ENCODE results near the gene IL34. TPM values are rescaled to one million over a fixed set of nuclear protein-coding genes. Genes with fewer than 3 reads are reported as not detected.
"Not testable (repeated sequence)": the region's sequence is repeated elsewhere in the genome, so short reads cannot be mapped to it uniquely, and the experiment has no call there.

The IL34 gene
- total RNA-seq, 1 experiment from 2014 or later = 9.1 TPM

GRCh38 chr16:70630960-70631745 lies 15.2 kb upstream of the IL34 start:
- DNase-seq (ENCODE audit: low spot score) = no peak

DNA sequence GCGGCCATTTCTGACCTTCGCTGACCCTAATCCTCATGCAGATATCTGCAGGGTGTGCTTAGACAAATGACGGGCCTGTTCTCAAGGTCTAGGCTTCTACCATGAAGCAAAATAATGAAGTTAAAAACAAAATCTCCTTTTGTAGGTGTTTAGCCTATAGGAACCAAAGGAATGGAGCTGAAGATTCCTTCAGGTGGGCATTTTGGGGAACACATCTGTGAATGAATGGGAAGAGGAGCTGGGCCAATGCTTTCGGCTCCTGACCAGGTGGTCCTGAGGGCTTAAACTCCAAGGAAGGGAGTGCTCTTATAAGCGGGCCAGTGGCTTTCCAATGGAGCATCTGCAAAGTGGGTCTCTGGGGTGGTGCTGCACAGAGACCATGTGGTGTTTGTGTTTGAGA lies 14.1 kb upstream of the IL34 start:
- no peak for DNase-seq (ENCODE audit: low spot score)

DNA sequence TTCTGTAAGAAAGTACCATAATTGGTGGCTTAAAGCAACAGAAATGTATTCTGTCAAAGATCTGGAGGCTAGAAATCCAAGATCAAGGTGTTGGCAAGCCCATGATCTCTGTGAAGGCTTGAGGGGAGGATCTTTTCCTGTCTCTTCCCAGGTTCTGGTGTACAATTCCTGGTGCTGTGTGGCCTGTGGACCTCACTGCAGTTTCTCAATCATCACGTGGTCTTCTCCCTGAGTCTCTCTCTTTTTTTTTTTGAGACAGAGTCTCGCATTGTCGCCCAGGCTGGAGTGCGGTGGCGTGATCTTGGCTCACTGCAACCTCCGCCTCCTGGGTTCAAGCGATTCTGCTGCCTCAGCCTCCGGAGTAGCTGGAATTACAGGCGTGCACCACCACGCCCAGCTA lies 12.7 kb upstream of the IL34 start:
- DNase-seq (ENCODE audit: low spot score) = not testable (repeated sequence)

- DNase-seq (ENCODE audit: low spot score) = no peak
These were observed 11.5 kb upstream of the IL34 start for GRCh38 chr16:70634861-70635260.

DNA sequence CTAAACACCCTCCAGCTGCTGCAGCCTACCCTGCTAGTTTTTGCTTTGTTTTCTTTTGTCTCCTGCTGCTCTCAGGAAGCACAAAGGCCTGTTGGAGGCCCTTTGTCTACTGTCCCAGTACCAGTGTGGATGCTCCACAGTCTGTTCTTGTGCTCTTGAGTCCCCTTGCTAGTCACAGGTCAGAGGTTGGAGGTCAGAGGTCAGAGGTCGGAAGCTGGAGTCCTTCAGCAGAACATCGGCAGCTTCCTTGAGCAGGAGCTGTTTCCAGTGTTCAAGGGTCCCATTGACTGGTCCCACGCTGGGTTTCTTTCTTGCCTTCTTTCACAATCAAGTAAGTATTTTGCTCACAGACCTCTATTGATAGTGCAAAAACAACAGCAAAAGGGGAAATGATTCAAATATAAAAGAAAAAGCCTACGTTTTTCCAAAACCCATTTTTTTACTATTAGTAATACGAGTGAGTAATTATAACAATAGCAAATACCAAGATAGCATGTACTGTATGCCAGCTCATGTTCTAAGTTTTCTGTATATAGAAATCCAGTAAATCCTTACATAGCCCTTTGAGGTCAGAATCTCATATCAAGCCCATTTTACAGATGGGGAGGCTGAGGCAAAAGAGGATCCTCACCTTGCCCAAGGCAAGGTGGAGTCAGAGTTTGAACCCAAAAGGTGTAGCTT lies 10.9 kb upstream of the IL34 start:
- DNase-seq (ENCODE audit: low spot score) = no peak

DNA sequence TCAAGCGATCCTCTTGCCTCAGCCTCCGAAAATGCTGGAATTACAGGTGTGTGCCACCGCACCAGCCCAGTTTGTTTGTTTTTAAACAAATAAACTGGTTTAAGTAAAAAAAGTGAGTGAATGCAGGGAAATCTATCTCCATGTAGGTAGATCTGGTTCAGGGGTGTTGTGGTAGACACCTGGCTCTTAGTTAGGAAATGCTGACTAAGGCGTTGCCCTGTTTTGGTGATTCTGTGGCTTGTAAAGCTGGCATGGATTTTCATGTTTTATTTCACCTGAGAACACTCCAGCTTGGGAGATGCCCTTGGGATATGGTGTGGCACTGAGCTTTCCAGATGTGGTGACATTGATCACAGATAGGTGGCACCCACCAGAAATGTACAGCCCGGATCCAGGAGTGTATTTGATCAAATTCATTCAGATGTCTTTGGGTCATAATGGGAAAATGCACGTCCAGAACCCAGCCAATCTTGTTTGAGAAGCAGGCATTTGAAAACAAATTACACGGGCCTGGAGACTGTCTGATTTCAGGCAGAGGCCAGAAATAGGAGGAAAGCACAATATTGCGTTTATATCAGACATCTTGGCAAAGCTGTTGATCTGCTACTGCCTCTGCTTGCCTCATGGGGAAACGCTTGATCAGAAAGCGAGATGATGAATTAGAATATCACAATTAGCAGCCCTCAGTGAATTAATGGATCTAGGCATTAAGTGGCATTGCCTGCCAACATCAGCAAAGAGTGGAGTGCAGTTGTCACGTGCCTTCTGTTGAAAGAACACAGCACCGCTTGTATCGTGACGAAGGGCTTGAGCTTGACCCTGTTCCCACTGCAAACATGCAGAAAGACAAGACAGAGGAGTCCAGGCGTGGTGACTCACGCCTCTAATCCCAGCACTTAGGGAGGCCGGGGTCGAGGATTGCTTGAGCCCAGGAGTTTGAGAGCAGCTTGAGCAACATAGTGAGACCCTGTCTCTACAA lies 7.3 kb upstream of the IL34 start:
- DNase-seq (ENCODE audit: low spot score) = no peak

- DNase-seq (ENCODE audit: low spot score) = no peak
These were observed 3.7 kb upstream of the IL34 start for GRCh38 chr16:70642633-70643032.

DNA sequence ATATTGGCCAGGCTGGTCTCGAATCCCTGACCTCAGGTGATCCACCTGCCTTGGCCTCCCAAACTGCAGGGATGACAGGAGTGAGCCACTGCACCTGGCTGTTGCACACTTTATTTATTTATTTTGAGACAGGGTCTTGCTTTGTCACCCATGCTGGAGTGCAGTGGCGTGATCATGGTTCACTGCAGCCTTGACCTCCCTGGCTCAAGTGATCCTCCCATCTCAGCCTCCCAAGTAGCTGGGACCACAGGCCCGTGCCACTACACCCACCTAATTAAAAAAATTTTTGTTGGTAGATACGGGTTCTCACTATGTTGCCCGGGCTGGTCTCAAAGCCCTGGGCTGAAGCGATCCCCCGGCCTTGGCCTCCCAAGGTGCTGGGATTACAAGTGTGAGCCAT lies 3.1 kb upstream of the IL34 start:
- not testable (repeated sequence) for DNase-seq (ENCODE audit: low spot score)

- no peak for DNase-seq (ENCODE audit: low spot score)
These were observed 1.4 kb upstream of the IL34 start for GRCh38 chr16:70644763-70645597.

DNA sequence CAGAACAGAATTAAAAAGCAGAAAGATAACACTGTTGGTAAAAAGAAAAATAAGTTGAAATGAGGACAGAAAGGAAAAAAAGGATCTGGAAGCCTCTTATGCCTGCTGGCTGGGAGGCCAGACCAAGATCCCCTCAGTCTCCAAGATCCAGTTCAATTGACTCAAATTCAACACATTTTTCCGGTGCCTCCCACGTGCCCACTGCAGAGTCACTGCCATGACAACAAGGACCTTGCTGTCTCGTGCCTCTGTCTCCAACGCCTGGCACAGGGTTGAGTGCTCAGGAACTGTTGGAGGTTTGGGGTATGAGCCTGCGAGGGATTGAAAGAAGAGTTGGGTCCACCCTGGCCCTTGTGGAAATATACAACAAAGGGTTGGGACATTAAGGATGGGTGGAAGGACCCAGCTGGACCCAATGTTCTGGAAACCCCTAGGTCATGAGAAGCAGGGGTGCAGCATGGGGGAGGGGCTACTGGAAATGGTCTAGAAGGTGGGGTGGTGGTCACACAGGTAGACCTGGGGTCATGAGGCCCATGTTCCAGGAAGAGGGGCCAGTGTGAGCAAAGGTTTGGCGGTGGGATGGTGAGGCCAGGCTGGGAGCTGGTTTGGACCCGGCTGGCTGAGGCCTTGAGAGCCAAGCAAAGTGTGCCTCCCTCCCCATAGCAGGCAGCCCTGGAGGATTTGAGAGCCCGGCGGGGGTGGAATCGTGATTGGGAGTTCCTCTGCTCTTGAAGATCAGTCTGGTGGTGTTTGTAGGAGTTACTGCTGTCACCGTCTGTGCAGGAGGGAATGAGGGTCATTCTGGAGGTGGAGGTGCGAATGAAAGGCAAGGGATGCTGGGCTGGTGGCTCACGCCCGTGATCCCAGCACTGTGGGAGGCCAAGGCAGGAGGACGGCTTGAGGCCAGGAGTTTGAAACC lies 1.3 kb downstream of the IL34 start:
- no peak for DNase-seq (ENCODE audit: low spot score)

DNA sequence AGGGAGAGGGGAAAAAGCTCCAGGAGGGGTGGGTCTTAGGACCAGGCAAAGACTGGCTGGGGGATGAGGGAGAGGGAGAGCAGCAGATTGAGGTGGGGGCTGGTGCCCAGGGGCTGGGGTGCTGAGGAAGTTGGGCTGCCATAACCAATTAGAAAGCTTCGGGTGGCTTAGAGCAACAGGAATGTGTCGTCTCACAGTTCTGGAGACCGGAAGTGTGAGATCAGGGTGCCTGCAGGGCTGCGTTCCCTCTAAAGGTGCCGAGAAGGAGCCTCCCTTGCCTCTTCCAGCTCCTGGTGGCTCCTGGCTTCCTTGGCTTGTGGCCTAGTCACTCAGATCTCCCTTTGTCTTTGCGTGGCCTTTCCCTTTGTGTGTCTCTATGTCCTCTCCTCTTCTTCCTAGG lies 2.2 kb downstream of the IL34 start:
- no peak for DNase-seq (ENCODE audit: low spot score)

- DNase-seq (ENCODE audit: low spot score) = no peak
These were observed 2.9 kb downstream of the IL34 start for GRCh38 chr16:70649300-70649699.

GRCh38 chr16:70650216-70650615 lies 3.9 kb downstream of the IL34 start:
- DNase-seq (ENCODE audit: low spot score) = no peak

DNA sequence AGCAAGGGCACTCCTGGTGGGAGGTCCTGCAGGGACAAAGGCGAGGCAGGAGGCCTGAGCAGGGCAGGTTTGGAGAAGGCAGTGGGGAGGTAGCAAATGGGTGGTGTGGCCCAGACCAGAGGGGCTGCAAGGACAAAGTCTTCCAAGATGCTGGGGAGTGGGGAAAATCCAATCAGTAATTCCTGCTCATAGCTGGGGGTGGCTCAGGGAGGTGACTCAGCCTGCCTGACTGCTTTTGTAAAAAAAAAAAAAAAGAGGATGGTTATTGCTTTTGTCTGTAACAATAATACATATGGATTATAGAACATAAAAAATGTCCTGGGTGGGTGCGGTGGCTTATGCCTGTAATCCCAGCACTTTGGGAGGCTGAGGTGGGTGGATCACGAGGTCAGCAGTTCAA lies 5.2 kb downstream of the IL34 start:
- DNase-seq (ENCODE audit: low spot score) = no peak

DNA sequence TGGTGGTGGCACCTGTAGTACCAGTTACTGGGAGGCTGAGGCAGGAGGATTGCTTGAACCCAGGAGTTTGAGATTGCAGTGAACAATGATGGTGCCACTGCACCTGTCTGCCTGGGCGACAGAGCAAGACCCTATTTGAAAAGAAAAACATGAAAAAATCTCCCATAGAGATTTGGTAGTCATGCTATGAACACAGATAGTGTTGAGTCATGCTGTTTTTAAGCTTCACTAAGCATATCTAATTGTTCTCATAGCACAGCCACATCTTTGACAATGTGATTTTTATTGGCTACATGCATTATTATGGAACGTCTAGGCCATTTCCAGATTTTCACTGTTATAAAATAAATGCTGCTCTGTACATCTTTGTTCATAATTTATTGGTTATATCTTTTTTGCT lies 6.0 kb downstream of the IL34 start:
- DNase-seq (ENCODE audit: low spot score) = no peak

DNA sequence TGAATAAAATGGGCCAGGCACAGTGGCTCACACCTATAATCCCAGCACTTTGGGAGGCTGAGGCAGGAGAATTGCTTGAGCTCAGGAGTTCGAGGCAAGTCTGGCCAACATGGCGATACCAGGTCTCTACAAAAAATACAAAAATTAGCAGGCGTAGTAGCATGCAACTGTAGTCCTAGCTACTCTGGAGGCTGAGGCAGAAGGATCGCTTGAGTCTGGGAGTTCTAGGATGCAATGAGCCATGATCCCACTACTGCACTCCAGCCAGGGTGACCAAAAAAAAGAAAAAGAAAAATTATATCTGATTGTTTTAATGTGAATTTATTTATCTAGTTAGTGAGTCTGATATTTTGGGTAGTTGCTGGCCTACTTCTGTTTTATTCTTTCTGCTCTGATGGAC lies 7.0 kb downstream of the IL34 start:
- no peak for DNase-seq (ENCODE audit: low spot score)

- peak; percentile 95 for DNase-seq (ENCODE audit: low spot score)
These were observed 7.7 kb downstream of the IL34 start for GRCh38 chr16:70653809-70654771.

DNA sequence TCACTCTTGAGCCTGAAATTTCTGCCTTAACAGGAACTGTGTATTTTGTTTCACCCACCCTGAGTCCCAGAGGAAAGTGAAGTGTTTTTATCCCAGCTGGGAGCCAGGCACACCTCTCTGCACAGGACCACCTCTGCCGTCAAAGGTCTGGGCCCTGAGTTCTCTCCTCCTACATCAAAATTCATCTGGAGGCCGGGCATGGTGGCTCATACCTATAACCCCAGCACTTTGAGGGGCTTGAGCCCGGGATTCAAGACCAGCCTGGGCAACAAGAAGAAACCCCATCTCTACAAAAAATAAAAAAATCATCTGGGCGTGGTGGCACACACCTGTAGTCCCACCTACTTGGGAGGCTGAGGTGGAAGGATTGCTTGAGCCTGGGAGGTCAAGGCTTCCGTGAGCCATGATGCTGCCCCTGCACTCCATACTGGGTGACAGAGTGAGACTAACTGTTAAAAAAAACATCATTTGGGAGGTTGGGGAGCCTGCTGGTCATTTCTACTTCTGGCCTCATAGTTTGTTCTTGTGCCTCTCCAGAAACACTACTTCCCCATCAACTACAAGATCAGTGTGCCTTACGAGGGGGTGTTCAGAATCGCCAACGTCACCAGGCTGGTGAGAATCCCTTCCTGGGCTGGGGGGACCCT lies 9.8 kb downstream of the IL34 start:
- no peak for DNase-seq (ENCODE audit: low spot score)

Data from HT-29 (cell line).